HFF-Myc (cell line): ENCODE results near the gene MRPL55.

Experiments used
- DNase-seq: peaks from one replicate; pipeline ENCODE4 v3.0.0-alpha.2; 2011; ENCODE audit warnings: low read depth; ENCODE audit errors: extremely low read depth
- H3K4me3 ChIP-seq: replicated peaks from 2 replicates; pipeline ENCODE4 v1.5.1; 2011; ENCODE audit warnings: low read depth, mild to moderate bottlenecking, control low read depth, low read length
- TF ChIP-seq, protein P1 (sequence below): IDR thresholded peaks from 2 replicates; pipeline ENCODE4 v1.5.1; 2012; ENCODE audit warnings: mild to moderate bottlenecking, low read depth, low read length, control low read depth; ENCODE audit errors: missing control alignments

MRPL55 gene

DNA sequence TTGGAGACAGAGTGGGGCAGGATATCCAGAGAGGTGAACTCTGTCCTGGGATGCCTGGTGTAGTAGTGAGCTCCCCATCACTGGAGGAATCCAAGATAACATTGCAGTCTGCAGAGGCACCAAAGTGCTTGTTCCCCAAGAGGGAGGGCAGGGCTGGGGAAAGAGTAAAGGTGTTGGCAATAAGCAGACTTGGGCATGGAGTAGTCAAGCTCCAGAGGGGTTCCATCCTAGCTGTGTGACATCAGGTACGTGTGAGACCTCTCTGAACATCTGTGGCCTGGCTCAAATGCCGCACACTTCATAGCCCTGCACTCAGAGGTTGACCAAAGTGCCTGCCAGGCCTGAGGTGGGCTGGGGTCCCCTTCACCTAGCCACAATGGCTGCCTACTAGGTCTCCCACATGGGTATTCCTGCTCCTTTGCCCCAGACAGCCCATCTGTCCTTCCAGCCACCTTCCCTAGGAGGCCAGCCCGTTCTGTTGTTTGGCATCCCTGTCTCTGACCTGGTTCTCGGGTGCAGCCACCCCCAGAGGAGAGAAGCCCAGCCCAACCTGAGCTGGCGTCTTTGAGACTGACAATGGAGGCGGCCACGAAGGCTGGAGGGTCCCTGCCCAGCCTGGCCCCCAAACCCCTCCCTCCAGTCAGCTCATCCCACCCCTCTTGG, 29.4 kb downstream of the MRPL55 start:
- H3K4me3 ChIP-seq = no peak overlapping the region
- DNase-seq = no peak
- TF ChIP-seq, protein P1, sequence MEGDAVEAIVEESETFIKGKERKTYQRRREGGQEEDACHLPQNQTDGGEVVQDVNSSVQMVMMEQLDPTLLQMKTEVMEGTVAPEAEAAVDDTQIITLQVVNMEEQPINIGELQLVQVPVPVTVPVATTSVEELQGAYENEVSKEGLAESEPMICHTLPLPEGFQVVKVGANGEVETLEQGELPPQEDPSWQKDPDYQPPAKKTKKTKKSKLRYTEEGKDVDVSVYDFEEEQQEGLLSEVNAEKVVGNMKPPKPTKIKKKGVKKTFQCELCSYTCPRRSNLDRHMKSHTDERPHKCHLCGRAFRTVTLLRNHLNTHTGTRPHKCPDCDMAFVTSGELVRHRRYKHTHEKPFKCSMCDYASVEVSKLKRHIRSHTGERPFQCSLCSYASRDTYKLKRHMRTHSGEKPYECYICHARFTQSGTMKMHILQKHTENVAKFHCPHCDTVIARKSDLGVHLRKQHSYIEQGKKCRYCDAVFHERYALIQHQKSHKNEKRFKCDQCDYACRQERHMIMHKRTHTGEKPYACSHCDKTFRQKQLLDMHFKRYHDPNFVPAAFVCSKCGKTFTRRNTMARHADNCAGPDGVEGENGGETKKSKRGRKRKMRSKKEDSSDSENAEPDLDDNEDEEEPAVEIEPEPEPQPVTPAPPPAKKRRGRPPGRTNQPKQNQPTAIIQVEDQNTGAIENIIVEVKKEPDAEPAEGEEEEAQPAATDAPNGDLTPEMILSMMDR = no peak

DNA sequence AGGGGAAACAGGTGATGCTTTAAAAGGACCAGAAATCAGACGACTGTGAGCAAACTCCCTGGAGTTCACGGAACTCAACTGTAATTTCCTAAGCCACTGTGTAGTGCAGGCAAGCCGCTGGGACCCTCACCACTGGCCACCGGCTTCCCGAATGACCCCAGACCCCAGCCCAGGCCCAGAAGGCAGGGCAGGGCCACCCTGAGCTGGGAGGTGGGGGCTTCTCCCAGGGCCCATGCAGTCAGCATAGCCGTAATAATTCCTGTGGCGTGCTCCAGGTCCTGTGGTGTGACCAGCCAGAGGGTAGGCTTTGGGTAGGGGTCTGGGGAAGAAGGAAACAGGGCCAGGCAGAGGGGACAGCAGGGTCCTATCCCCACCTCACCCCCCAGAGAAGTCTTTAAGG, 30.1 kb downstream of the MRPL55 start:
- TF ChIP-seq, protein P1 = no peak
- H3K4me3 ChIP-seq = no peak overlapping the region
- DNase-seq = no peak

DNA sequence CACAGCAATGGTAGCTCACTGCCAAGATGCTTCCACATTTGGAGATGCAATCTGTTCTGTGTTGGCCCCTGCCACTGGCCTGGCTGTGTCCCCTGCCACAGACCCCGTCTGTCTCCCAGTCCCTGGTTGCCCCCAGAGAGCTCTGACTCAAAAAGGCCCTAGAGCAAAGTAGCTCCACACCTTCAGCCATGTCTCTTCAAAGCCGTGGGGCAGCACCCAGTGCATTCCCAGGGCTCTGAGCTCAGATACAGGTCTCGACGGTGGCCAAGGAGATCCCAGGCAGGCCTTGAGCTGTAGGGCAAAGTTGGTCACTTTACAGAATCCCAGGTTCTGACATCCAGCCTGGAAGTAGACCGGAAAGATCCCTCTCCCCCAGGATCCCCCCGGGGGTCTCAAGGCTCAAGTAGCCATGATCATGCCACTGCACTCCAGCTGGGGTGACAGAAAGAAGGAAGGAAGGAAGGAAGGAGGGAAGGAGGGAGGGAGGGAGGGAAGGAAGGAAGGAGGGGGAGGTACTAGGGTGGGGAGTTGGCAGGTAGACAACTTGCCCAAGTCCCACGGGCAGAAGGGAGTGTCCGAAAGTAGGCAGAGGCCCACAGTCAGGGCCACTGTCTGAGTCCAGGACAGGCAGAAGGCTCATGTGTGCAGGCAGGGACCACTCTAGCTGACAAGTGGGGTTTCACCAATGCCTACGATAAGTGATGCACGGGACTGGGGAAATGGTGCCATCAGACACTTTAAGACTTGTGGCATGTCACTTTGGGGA, 31.4 kb downstream of the MRPL55 start:
- DNase-seq = no peak
- H3K4me3 ChIP-seq = no peak overlapping the region
- TF ChIP-seq, protein P1 = no peak

DNA sequence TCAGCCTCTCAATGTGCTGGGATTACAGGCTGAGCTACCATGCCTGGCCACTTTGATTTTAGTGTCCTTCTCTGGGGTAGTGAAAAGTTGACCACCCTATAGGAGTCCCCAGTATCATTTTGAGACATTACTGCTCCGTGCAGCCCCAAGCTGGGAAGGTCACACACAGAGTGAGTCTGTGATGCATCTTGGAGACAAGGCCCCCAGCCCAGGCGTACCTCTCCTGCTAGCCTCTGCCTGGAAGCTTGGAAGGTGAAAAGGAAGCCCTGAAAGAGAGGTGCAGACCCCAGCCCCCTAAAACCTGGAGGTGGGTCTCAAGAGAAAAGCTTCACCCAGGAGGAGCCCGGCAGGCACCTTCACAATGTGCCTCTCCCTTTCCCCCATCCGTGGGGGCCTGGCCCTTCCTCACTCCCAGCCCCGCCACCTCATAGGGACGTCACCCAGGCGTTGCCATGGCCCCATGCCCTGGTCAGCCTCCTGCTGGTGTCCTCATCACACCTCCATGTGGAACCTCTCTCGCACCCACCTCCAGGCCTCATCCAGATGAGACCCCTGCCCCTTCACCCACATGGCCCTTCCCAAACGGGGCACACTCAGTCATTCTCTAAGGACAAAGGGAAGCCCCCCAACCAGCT, 32.2 kb downstream of the MRPL55 start:
- TF ChIP-seq, protein P1 = no peak
- DNase-seq = no peak
- no peak overlapping the region for H3K4me3 ChIP-seq

DNA sequence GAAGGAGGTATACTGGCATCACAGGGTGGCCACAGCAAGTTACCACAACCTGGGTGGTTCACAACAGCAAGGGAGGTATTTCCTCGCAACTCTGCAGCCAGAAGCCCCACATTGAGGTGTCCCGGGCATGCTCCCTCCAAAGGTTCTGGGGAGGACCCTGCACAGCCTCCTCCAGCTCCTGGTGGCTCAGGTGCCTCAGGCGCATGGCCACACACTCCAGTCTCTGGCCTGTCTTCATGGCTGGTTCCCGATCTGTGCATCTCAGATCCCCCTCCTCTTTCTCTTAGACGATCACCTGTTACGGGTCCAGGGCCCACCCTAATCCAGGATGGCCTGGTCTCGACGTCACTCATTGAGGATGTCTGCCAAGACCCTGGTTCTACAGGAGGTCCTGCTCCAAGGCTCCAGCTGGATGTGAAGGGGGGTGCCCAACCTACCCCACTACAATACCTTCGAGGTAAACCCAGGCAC, 33.3 kb downstream of the MRPL55 start:
- no peak for DNase-seq
- TF ChIP-seq, protein P1 = no peak
- no peak overlapping the region for H3K4me3 ChIP-seq

DNA sequence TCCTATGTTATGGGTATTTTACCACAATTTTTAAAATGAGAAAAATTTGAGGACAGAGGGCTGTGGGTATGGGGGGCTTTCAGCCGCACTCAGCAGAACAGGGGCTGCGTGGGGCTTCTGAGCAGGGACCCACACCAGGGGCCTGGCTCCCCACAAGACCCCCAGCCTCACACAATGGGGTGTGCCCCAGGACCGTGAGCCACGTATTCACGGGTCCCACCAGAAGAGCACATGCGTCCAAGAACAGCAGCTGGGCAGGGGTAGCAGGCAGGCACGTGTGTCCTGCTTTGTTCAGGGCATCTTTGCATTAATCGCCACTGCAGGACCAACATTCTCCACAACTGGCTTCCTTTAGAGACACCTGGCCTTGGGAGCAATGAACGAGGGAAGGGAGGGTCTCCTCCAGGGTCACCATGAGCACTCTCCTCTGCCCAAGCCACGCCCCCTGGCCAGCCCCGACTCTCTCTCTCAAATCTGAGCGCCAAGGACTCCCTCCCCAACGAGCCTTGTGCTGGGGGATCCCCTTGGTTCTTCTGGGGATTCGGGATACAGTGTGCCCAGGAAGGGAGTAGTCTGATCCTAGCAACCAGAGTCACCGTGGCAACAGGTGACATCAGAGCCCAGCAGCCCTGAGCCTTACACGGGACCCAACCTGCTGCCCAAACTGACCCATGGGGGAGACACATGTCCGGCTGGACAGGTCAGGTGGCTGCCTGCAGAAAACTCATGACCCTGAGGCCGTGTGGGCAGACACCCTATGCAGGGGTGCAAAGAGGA, 34.0 kb downstream of the MRPL55 start:
- TF ChIP-seq, protein P1 = no peak
- H3K4me3 ChIP-seq = no peak overlapping the region
- DNase-seq = no peak
